ENCODE data around the gene PRIM1. TPM values are rescaled to one million over a fixed set of nuclear protein-coding genes. Genes with fewer than 3 reads are reported as not detected.
A peak's percentile ranks its signal among the peaks of the same experiment; 100 is the strongest.

The PRIM1 gene
- total and polyA plus RNA-seq, 2 of the 13 experiments (the other 11 are each of a cell fraction or from before 2014, with no cell fraction given): 30.0 to 47.3 TPM

- TF ChIP-seq ZSCAN20 (CRISPR knock-in tag; IDR thresholded peaks at IDR 0.05; ENCODE audit: borderline replicate concordance): no peak
- TF ChIP-seq BORCS8-MEF2B (CRISPR knock-in tag; IDR thresholded peaks at IDR 0.05): no peak
- TF ChIP-seq, protein P1, sequence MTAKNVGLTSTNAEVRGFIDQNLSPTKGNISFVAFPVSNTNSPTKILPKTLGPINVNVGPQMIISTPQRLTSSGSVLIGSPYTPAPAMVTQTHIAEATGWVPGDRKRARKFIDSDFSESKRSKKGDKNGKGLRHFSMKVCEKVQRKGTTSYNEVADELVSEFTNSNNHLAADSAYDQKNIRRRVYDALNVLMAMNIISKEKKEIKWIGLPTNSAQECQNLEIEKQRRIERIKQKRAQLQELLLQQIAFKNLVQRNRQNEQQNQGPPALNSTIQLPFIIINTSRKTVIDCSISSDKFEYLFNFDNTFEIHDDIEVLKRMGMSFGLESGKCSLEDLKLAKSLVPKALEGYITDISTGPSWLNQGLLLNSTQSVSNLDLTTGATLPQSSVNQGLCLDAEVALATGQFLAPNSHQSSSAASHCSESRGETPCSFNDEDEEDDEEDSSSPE (CRISPR knock-in tag; IDR thresholded peaks at IDR 0.05): no peak
- TF ChIP-seq RNF2 (conservative IDR thresholded peaks at IDR 0.05; ENCODE audit: low read depth): no peak
These were observed 8.3 kb upstream of the PRIM1 start (continued) for GRCh38 chr12:56760460-56760859.

DNA sequence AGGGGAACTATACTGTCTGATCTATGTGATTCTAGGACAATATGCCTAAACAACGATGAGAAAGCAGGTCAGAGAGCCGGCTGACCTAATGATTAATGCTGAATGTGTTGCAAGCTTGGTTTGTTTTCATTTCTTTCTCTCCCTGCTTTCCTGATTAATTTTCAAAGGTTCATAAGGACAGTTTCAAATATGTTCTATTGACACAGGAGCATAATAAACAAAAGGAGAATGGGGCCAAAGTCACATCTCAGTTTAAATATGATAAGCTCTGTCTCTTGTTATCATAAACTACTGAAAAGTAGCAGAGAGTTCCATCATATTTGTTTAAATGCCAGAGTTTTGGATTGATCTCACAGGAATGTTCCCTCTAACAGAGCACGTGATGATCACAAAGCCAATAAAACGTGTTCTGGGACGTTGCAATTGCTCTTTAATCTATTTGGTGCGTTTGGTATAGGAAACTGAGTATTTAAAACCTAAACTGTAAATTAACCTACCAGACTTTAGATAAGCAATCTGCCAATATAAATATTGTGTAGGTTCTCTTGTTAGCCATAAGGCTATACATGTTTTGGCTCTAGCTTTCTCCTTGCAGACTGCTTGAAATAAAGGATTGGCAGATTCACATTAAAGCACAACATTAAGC is 7.3 kb upstream of the PRIM1 start:
- Histone ChIP-seq H3K36me3 (replicated peaks in 1 of 2; ENCODE audit: control insufficient read depth in 1 of 2, insufficient read depth in 2 of 2, low read length in 2 of 2) (no peaks in the 10 kb centered on the region), H3K9me3 (ENCODE audit: low read length) (peaks cover 16% of the 10 kb centered on the region), H3K4me2 (ENCODE audit: low read depth, low read length) (peak overlapping the region; percentile 60), H3K9ac (ENCODE audit: insufficient read depth, low read depth, low read length) (peak overlapping the region; percentile 19), H4K20me1 (ENCODE audit: insufficient read depth, low read length) (no peaks in the 10 kb centered on the region), H3K79me2 (ENCODE audit: insufficient read depth, low read length) (no peaks in the 10 kb centered on the region), H3K4me1 (ENCODE audit: insufficient read depth, low read length) (peaks cover 66% of the 10 kb centered on the region), H3K4me3 (replicated peaks in 1 of 3; ENCODE audit: insufficient read depth in 1 of 3, low read depth in 2 of 3, low read length in 3 of 3) (peak overlapping the region in 1 of 3 experiments; percentile 25; a peak in 1 of 6 replicates), H3K27ac (ENCODE audit: extremely low read length, insufficient read depth, low read length) (peak overlapping the region; percentile 79), H2AFZ (ENCODE audit: low read length) (no peak overlapping the region), H3K27me3 (ENCODE audit: control insufficient read depth in 1 of 2, insufficient read depth in 2 of 2, low read length in 2 of 2) (no peaks in the 10 kb centered on the region)
- FAIRE-seq: peak; percentile 71
- ChIA-PET CTCF (ENCODE audit: low intra/inter-chr PET ratio, low total read pairs) (no interaction called here), POLR2A (interaction anchor here (0.9 to 2.0 kb wide), 5 partner anchors 34 to 353 kb away, joined by 3 to 15 read pairs (median 4); partner anchors contain the start of genes NACA and PTGES3)
- intact Hi-C loops (cut with micrococcal nuclease; ENCODE audit: unreplicated experiment) (loop anchor here (10.0 kb wide), 1 partner anchor 695 kb away; the partner anchor contains the start of genes GLI1 and INHBE), in situ Hi-C loops (cut with HindIII; ENCODE audit: extremely low pct_ligation_motif_present, low pct_unique_long_range_greater_than_20kb) (loop anchor here (5.0 kb wide), 1 partner anchor 228 kb away; no protein-coding TSS in a partner anchor)
- BruUV-seq (replicated peaks): no TSS peak
- ATAC-seq: peak; percentile 79
- peak; percentile 95 for DNase-seq (ENCODE audit: low spot score)
- WGBS (ENCODE audit: low lambda C conversion rate): under 1% methylated on average over 6 of the region's 6 CpGs
- no peak; the same call in 1 of the 2 replicates for TF ChIP-seq KDM5A (IDR thresholded peaks at IDR 0.05; ENCODE audit: borderline replicate concordance, low read length)
- no peak for TF ChIP-seq NFKB2 (CRISPR knock-in tag; IDR thresholded peaks at IDR 0.05; ENCODE audit: borderline replicate concordance)
- TF ChIP-seq MED8 (CRISPR knock-in tag; IDR thresholded peaks at IDR 0.05; ENCODE audit: insufficient replicate concordance): peak; percentile 28
- TF ChIP-seq, protein P2, sequence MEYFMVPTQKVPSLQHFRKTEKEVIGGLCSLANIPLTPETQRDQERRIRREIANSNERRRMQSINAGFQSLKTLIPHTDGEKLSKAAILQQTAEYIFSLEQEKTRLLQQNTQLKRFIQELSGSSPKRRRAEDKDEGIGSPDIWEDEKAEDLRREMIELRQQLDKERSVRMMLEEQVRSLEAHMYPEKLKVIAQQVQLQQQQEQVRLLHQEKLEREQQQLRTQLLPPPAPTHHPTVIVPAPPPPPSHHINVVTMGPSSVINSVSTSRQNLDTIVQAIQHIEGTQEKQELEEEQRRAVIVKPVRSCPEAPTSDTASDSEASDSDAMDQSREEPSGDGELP (IDR thresholded peaks at IDR 0.05; ENCODE audit: borderline replicate concordance, low read depth): peak; percentile 27; the same call in 1 of the 2 replicates
- peak; percentile 97; the same call in 1 of the 2 replicates for TF ChIP-seq SATB2 (CRISPR knock-in tag; IDR thresholded peaks at IDR 0.05)
- TF ChIP-seq, protein P3, sequence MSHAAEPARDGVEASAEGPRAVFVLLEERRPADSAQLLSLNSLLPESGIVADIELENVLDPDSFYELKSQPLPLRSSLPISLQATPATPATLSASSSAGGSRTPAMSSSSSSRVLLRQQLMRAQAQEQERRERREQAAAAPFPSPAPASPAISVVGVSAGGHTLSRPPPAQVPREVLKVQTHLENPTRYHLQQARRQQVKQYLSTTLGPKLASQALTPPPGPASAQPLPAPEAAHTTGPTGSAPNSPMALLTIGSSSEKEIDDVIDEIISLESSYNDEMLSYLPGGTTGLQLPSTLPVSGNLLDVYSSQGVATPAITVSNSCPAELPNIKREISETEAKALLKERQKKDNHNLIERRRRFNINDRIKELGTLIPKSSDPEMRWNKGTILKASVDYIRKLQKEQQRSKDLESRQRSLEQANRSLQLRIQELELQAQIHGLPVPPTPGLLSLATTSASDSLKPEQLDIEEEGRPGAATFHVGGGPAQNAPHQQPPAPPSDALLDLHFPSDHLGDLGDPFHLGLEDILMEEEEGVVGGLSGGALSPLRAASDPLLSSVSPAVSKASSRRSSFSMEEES (CRISPR knock-in tag; IDR thresholded peaks at IDR 0.05): peak; percentile 53
- TF ChIP-seq CREB1 (IDR thresholded peaks at IDR 0.05): no peak
- TF ChIP-seq CREB1 (CRISPR knock-in tag; IDR thresholded peaks at IDR 0.05): peak; percentile 66
- TF ChIP-seq, protein P4, sequence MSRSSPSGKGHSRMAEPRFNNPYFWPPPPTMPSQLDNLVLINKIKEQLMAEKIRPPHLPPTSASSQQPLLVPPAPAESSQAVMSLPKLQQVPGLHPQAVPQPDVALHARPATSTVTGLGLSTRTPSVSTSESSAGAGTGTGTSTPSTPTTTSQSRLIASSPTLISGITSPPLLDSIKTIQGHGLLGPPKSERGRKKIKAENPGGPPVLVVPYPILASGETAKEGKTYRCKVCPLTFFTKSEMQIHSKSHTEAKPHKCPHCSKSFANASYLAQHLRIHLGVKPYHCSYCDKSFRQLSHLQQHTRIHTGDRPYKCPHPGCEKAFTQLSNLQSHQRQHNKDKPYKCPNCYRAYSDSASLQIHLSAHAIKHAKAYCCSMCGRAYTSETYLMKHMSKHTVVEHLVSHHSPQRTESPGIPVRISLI (CRISPR knock-in tag; IDR thresholded peaks at IDR 0.05; ENCODE audit: borderline replicate concordance): no peak; the same call in 1 of the 2 replicates
- TF ChIP-seq NR2F2 (IDR thresholded peaks at IDR 0.05; ENCODE audit: borderline replicate concordance, low read depth): peak; percentile 92
- TF ChIP-seq CEBPG (CRISPR knock-in tag; IDR thresholded peaks at IDR 0.05): peak; percentile 77
- no peak for TF ChIP-seq ZNF484 (CRISPR knock-in tag; IDR thresholded peaks at IDR 0.05; ENCODE audit: borderline replicate concordance, low read depth)
- TF ChIP-seq RXRB (CRISPR knock-in tag; IDR thresholded peaks at IDR 0.05; ENCODE audit: borderline replicate concordance): peak; percentile 87
- peak; percentile 61; the same call in 1 of the 2 replicates for TF ChIP-seq MIER3 (CRISPR knock-in tag; IDR thresholded peaks at IDR 0.05; ENCODE audit: borderline replicate concordance)
